Activated CD8-positive, alpha-beta memory T cell treated with anti-CD3 and anti-CD28 coated beads for 48 hours (primary cell): ENCODE measurements around the gene CALCA.
"Not testable (repeated sequence)": the region's sequence is repeated elsewhere in the genome, so short reads cannot be mapped to it uniquely, and the experiment has no call there.

Experiments
- DNase-seq, 3 experiments: peaks; one replicate each; pipeline ENCODE4 v3.0.0-alpha.2; 2020; ENCODE audit warnings: low read depth in 2 of 3, low spot score in 2 of 3

Gene CALCA

GRCh38 chr11:14971865-14972580, at the start of gene CALCA:
CALCA (minus strand) TSS chr11:14972351; CDS start chr11:14971192, 1,159 bp downstream.
- DNase-seq: no peak

- no peak for DNase-seq
Observed at GRCh38 chr11:15016200-15016599, 44.0 kb upstream of the CALCA start.

GRCh38 chr11:15011776-15012345, 39.7 kb upstream of the CALCA start:
- DNase-seq: no peak

- DNase-seq: no peak
Observed at GRCh38 chr11:15010865-15011264, 38.7 kb upstream of the CALCA start.

- no peak for DNase-seq
Observed at GRCh38 chr11:15006139-15006759, 34.1 kb upstream of the CALCA start.

- DNase-seq: not testable (repeated sequence)
Observed at GRCh38 chr11:14988133-14988532, 16.0 kb upstream of the CALCA start.

GRCh38 chr11:14981507-14981906, 9.4 kb upstream of the CALCA start:
- no peak for DNase-seq

- DNase-seq: no peak
Observed at GRCh38 chr11:14980854-14981253, 8.7 kb upstream of the CALCA start.

- no peak for DNase-seq
Observed at GRCh38 chr11:14977101-14977880, 5.1 kb upstream of the CALCA start.

GRCh38 chr11:14975252-14975587, 3.1 kb upstream of the CALCA start:
- no peak for DNase-seq

- DNase-seq: peak; percentile 7 to 35 (median 33)
Observed at GRCh38 chr11:14974515-14975251, 2.5 kb upstream of the CALCA start.

- peak in 1 of 3 experiments; percentile 21 for DNase-seq
Observed at GRCh38 chr11:14973621-14974514, 1.7 kb upstream of the CALCA start.

- peak in 1 of 3 experiments; percentile 8 for DNase-seq
Observed at GRCh38 chr11:14972581-14973495, 687 bp upstream of the CALCA start.

- DNase-seq: peak; percentile 33 to 68 (median 49)
Observed at GRCh38 chr11:14969901-14970323, 2.2 kb downstream of the CALCA start.

- no peak for DNase-seq
Observed at GRCh38 chr11:14967581-14968243, 4.4 kb downstream of the CALCA start.

- no peak for DNase-seq
Observed at GRCh38 chr11:14956111-14956510, 16.0 kb downstream of the CALCA start.

- no peak for DNase-seq
Observed at GRCh38 chr11:14954581-14954980, 17.6 kb downstream of the CALCA start.

- DNase-seq: no peak
Observed at GRCh38 chr11:14953904-14954303, 18.2 kb downstream of the CALCA start.
